Measurements from ENCODE around the gene CACNG5. TPM values are rescaled to one million over a fixed set of nuclear protein-coding genes. Genes with fewer than 3 reads are reported as not detected.

Gene CACNG5
- total RNA-seq, 4 donors from 2014 or later, result not detected

DNA sequence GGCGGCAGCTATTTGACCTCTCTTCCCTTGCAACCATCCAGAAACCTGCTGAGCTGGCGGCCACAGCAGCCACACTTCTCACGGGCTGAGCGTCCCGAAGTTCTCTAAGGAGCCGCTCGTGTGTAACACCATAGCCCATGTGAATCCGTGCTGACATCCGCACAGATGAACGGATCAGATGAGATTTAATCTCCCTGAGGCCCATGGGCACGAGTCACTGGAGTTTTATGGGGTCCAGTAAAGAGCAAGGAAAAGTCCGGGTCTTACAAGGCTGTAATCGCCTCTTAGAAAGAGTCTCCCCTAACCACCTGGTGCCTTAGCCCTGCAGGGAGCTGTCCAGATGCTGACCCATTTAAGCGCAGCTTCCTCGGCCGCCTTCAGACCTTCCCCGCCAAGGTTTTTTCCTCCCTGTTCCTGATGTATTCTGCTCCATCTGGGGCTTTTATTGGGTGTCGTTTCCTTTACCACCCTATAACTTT, 5.5 kb upstream of the CACNG5 start:
- H3K4me1 ChIP-seq, result no peaks in the 10 kb centered on the region
- intact Hi-C loops (cut with DNase I), result no loop called here
- TF ChIP-seq, protein P1, sequence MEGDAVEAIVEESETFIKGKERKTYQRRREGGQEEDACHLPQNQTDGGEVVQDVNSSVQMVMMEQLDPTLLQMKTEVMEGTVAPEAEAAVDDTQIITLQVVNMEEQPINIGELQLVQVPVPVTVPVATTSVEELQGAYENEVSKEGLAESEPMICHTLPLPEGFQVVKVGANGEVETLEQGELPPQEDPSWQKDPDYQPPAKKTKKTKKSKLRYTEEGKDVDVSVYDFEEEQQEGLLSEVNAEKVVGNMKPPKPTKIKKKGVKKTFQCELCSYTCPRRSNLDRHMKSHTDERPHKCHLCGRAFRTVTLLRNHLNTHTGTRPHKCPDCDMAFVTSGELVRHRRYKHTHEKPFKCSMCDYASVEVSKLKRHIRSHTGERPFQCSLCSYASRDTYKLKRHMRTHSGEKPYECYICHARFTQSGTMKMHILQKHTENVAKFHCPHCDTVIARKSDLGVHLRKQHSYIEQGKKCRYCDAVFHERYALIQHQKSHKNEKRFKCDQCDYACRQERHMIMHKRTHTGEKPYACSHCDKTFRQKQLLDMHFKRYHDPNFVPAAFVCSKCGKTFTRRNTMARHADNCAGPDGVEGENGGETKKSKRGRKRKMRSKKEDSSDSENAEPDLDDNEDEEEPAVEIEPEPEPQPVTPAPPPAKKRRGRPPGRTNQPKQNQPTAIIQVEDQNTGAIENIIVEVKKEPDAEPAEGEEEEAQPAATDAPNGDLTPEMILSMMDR (IDR thresholded peaks at IDR 0.05), result no peak
- no peak for TF ChIP-seq POLR2A (IDR thresholded peaks at IDR 0.05)
- H3K36me3 ChIP-seq, result no peaks in the 10 kb centered on the region
- 4 to 14% methylated on average over 14 to 15 of the region's 18 CpGs for WGBS, 2 donors
- no peak overlapping the region for H3K4me3 ChIP-seq
- peaks cover 0 to 82% (median under 1%) of the 10 kb centered on the region in 4 donors for H3K27me3 ChIP-seq
- no peak for DNase-seq
- no peaks in the 10 kb centered on the region for H3K9me3 ChIP-seq
- no peak overlapping the region for H3K27ac ChIP-seq

DNA sequence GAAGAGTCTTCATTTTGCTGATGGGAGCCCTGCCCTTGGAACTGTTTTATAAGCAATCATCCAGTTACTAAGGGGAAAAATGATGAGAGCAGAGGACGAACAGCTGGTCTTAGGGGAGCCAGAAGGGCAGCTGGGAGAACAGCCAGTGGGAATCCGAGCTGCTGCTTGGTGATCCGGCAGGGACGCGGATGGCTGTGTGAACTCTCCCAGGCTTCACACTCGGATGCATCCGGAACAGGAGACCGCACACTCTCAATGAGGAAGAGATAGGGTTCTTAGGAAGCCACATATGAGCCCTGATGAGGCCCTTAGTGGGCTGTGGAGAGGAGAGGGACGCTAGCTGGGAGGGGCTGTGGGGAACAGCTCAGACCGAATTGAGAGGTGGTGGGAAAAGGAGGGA, 5.0 kb upstream of the CACNG5 start:
- intact Hi-C loops (cut with DNase I), result no loop called here
- DNase-seq, result no peak
- WGBS, 2 donors, result 20 to 21% methylated on average over 10 of the region's 10 CpGs
- Histone ChIP-seq H3K9me3 (no peaks in the 10 kb centered on the region), H3K4me1 (peaks cover 0 to 3% (median 0%) of the 10 kb centered on the region in 3 donors), H3K4me3 (no peak overlapping the region), H3K27ac (no peak overlapping the region), H3K36me3 (no peaks in the 10 kb centered on the region), H3K27me3 (peaks cover 0 to 82% (median 5%) of the 10 kb centered on the region in 4 donors)
- TF ChIP-seq, protein P1 (IDR thresholded peaks at IDR 0.05), result no peak
- no peak for TF ChIP-seq POLR2A (IDR thresholded peaks at IDR 0.05)

DNA sequence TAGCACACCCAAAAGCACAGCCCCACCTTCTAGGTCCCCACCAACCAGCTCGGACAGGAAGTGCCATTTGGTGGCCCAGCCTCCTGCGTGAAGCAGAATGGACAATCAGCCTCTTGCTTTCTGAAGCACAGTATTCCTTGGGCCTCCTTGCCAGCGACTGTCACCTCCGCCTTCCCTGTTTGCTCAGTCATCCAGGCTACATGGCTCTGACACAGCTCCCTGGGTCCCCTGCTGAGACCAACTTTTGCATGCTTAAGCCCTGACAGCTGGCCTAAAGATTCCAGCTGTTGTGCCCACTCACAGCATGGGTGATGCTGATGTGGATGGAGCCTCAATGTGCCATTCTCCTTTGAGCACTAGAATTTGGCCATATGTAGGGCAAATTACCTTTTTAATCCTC, 4.5 kb upstream of the CACNG5 start:
- H3K4me1 ChIP-seq, result peaks cover 0 to 6% (median 0%) of the 10 kb centered on the region in 3 donors
- H3K36me3 ChIP-seq, result no peaks in the 10 kb centered on the region
- no peak overlapping the region for H3K4me3 ChIP-seq
- H3K9me3 ChIP-seq, result no peaks in the 10 kb centered on the region
- no peak for TF ChIP-seq POLR2A (IDR thresholded peaks at IDR 0.05)
- TF ChIP-seq, protein P1 (IDR thresholded peaks at IDR 0.05), result no peak
- H3K27ac ChIP-seq, result no peak overlapping the region
- peaks cover 4 to 83% (median 9%) of the 10 kb centered on the region in 4 donors for H3K27me3 ChIP-seq
- WGBS, 2 donors, result 24 to 45% methylated on average over 2 to 4 of the region's 4 CpGs
- DNase-seq, result no peak
- intact Hi-C loops (cut with DNase I), result no loop called here

DNA sequence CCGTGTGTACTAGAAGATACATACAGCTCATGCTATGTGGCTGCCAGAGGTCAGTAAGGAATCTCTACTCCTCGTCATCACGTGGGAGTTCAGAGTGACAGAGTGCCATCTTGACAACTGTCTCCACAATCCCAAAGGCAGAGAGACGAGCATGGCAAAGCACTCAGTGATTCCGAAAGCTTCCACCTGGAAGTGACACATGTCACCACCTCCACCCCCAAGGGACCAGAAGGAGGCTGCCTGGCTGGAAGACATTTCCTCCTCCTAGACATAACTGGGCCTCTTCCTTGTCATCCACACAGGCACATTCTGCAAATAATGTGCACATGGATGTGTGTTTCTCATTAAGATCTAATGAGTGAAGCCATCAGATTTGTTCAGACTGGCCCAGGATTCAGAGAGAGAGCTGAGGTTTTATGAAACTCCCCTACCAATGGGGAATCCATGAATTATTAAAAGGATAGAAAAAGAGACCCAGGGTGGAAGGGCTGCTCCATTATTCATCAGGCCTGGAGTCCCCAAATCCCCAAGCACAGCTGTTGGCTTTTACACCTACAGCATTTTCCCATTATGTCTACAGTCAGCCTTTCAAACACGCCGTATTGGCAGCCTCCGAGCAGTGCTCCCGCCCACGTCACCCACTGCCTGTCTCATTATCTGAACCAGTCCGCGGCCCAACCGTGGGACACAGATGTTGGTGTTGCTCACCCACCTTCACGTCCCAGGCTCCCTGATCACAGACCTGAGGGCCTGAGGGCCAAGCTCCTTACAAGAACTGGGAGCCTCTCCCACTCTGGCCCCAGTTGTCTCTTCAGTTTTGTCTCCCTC, 3.3 kb upstream of the CACNG5 start:
- TF ChIP-seq, protein P1 (IDR thresholded peaks at IDR 0.05), result no peak
- no peak for TF ChIP-seq POLR2A (IDR thresholded peaks at IDR 0.05)
- Histone ChIP-seq H3K27me3 (peaks cover 4 to 90% (median 9%) of the 10 kb centered on the region in 4 donors), H3K27ac (no peak overlapping the region), H3K36me3 (no peaks in the 10 kb centered on the region), H3K4me1 (peaks cover 0 to 6% (median 0%) of the 10 kb centered on the region in 3 donors), H3K4me3 (no peak overlapping the region), H3K9me3 (no peaks in the 10 kb centered on the region)
- intact Hi-C loops (cut with DNase I), result no loop called here
- WGBS, 2 donors, result 70 to 73% methylated on average over 7 to 14 of the region's 14 CpGs
- DNase-seq, result no peak

DNA sequence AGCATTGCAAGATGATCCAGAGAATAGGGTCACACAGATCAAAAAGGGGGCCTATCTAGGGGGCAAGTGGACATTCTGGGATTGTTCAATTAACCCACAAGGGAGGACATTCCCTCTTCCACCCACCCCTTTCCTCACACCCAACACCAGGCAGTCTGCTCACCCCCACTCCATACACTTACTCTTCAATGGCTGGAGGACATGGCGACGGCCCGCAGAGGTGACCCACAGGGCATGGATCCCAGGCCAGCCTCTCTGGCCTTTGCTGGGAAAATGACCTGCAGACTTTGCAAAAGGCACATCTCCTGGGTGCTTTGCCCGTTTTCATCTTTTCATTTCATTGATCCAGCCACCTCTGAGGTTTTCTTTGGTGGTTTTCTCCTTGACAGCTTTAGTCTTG, 1.7 kb upstream of the CACNG5 start:
- Histone ChIP-seq H3K27ac (no peak overlapping the region), H3K27me3 (peaks cover 4 to 96% (median 9%) of the 10 kb centered on the region in 4 donors), H3K4me1 (peaks cover 0 to 6% (median 0%) of the 10 kb centered on the region in 3 donors), H3K4me3 (no peak overlapping the region), H3K36me3 (no peaks in the 10 kb centered on the region), H3K9me3 (no peaks in the 10 kb centered on the region)
- DNase-seq, result no peak
- TF ChIP-seq POLR2A (IDR thresholded peaks at IDR 0.05), result no peak
- TF ChIP-seq, protein P1 (IDR thresholded peaks at IDR 0.05), result no peak
- 74 to 82% methylated on average over 4 of the region's 4 CpGs for WGBS, 2 donors
- intact Hi-C loops (cut with DNase I), result no loop called here
